ENCODE measurements around the gene ZNF429. TPM values are rescaled to one million over a fixed set of nuclear protein-coding genes. Genes with fewer than 3 reads are reported as not detected.

Gene ZNF429
- 3.4 to 5.2 TPM (median 4.4 TPM) in 3 replicates for polyA plus RNA-seq
- 2.9 TPM for polyA plus RNA-seq (2011; ENCODE audit: low read depth)
- 3.6 and 4.9 TPM in 2 replicates for polyA plus RNA-seq (2011; cell fraction: cytosol; rRNA removed)
- polyA plus RNA-seq (2011; cell fraction: nucleus; rRNA removed) = 7.2 and 8.9 TPM in 2 replicates
- 2.5 and 4.1 TPM in 2 replicates for polyA plus RNA-seq (2012; ENCODE audit: low replicate concordance)
- polyA minus RNA-seq = 2.1 to 6.7 TPM (median 5.9 TPM) in 3 replicates
- 2.5 TPM for polyA minus RNA-seq (2011; cell fraction: cytosol; rRNA and poly(A)+ RNA removed)
- polyA minus RNA-seq (2011; cell fraction: nucleus; rRNA and poly(A)+ RNA removed) = 8.7 and 11.1 TPM in 2 replicates

DNA sequence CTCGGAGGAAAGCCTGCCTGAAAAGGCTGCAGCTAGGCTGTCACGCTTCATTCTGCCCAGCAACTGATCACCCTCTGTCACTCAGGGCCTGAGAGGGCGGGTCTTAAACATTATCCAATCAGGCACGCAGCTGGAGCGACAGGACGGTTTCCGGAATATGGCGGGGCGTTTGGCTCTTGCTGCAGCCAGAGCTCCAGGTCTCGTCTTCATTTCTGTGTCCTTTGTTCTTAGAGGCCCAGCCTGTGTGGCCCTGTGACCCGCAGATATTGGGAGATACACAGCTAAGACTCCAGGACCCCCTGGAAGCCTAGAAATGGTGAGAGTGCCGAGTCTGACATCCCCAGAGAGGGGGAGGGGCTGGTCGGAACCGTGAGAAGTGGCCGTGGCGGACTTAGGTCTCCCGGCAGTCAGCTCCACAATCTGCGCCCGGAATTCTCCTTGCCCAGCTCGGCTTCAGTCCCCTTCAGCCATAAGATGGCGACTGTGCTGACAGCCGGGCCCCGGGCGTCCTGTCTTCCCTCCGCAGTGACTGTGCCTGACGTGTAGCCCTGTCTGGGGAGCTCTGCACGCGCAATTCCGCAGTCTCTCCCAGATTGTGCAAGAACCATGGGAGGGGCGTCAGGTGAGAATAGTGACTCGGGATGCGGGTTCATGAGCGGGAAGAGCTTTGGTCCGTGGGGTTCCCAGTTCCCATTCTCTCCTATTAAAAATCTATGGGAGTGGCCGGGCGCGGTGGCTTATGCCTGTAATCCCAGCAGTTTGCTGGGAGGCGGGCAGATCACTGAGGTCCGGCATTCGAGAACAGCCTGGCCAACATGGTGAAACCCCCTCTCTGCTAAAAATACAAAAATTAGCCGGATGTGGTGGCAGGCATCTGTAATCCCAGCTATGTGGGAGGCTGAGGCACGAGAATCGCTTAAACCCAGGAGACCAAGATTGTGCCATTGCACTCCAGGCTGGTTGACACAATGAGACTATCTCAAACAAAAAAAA is at the start of gene ZNF429:
Gene ZNF429 (plus strand): TSS at position 144 of the 993 bp plus-strand sequence. CDS start 170 bp downstream, at position 314.
- H3K9me1 ChIP-seq (ENCODE audit: control insufficient read depth, extremely low read depth, insufficient read depth, low read length) = no peaks in the 10 kb centered on the region
- H3K27me3 ChIP-seq (ENCODE audit: control insufficient read depth, extremely low read depth, insufficient read depth, low read length) = no peaks in the 10 kb centered on the region
- no peak for DNase-seq (ENCODE audit: low read depth, low spot score)
- dilution Hi-C loops (cut with MboI; ENCODE audit: extremely low pct_ligation_motif_present, low sequenced_read_pairs) = no loop called here
- no peaks in the 10 kb centered on the region for H3K79me2 ChIP-seq (ENCODE audit: control insufficient read depth, insufficient read depth, low read length)
- no peaks in the 10 kb centered on the region for H3K4me1 ChIP-seq (ENCODE audit: control insufficient read depth, extremely low read depth, insufficient read depth, low read length)
- H3K9ac ChIP-seq (ENCODE audit: control insufficient read depth, extremely low read depth, insufficient read depth, low read length) = peak within 1 kb of the TSS; percentile 95
- no peak for TF ChIP-seq EZH2 (IDR thresholded peaks at IDR 0.05; ENCODE audit: low read length)
- TF ChIP-seq, protein P1, sequence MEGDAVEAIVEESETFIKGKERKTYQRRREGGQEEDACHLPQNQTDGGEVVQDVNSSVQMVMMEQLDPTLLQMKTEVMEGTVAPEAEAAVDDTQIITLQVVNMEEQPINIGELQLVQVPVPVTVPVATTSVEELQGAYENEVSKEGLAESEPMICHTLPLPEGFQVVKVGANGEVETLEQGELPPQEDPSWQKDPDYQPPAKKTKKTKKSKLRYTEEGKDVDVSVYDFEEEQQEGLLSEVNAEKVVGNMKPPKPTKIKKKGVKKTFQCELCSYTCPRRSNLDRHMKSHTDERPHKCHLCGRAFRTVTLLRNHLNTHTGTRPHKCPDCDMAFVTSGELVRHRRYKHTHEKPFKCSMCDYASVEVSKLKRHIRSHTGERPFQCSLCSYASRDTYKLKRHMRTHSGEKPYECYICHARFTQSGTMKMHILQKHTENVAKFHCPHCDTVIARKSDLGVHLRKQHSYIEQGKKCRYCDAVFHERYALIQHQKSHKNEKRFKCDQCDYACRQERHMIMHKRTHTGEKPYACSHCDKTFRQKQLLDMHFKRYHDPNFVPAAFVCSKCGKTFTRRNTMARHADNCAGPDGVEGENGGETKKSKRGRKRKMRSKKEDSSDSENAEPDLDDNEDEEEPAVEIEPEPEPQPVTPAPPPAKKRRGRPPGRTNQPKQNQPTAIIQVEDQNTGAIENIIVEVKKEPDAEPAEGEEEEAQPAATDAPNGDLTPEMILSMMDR (optimal IDR thresholded peaks at IDR 0.05 in 1 of 3, IDR thresholded peaks at IDR 0.05 in 1 of 3, conservative IDR thresholded peaks at IDR 0.05 in 1 of 3; ENCODE audit: extremely low read depth in 1 of 3, insufficient read depth in 2 of 3, low read length in 3 of 3) = no peak
- peak; percentile 84 for FAIRE-seq
- peak within 1 kb of the TSS; percentile 91 for H3K27ac ChIP-seq (ENCODE audit: control insufficient read depth, insufficient read depth, low read length)
- H2AFZ ChIP-seq (ENCODE audit: control insufficient read depth, low read length) = peak within 1 kb of the TSS; percentile 99
- no peaks in the 10 kb centered on the region for H4K20me1 ChIP-seq (ENCODE audit: control insufficient read depth, extremely low read depth, insufficient read depth, low read length)
- peaks cover 2% of the 10 kb centered on the region for H3K9me3 ChIP-seq (ENCODE audit: control insufficient read depth, low read depth, low read length)
- peak within 1 kb of the TSS; percentile 56 for H3K4me2 ChIP-seq (ENCODE audit: control insufficient read depth, extremely low read depth, insufficient read depth, low read depth, low read length)
- H3K36me3 ChIP-seq (ENCODE audit: control insufficient read depth in 2 of 2, extremely low read depth in 1 of 2, insufficient read depth in 2 of 2, low read length in 2 of 2) = no peaks in the 10 kb centered on the region
- H3K4me3 ChIP-seq (ENCODE audit: control insufficient read depth in 2 of 3, extremely low read depth in 1 of 3, insufficient read depth in 2 of 3, low read depth in 1 of 3, low read length in 3 of 3) = peak within 1 kb of the TSS; percentile 85 to 93 (median 88)

DNA sequence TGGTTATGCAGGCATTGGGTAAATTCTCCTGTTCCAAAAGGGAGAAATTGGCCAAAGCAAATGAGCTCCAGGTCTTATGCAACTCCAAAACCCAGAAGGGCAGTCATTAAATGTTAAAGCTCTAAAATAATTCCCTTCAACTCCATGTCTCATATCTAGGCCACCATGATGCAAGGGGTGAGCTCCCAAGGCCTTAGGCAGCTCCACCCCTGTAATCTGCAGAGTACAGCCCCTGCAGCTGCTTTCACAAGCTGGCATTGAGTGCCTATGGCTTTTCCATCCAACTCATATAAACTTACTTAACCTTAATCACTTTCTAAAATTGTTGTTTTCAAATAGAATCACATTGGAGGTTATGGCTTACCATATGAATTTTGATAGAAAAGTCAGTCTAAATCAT is 44.7 kb upstream of the ZNF429 start:
- TF ChIP-seq, protein P1 (optimal IDR thresholded peaks at IDR 0.05 in 1 of 3, IDR thresholded peaks at IDR 0.05 in 1 of 3, conservative IDR thresholded peaks at IDR 0.05 in 1 of 3; ENCODE audit: extremely low read depth in 1 of 3, insufficient read depth in 2 of 3, low read length in 3 of 3) = no peak
- no peak for TF ChIP-seq EZH2 (IDR thresholded peaks at IDR 0.05; ENCODE audit: low read length)
- dilution Hi-C loops (cut with MboI; ENCODE audit: extremely low pct_ligation_motif_present, low sequenced_read_pairs) = no loop called here
- Histone ChIP-seq H3K9me3 (ENCODE audit: control insufficient read depth, low read depth, low read length) (peaks cover 3% of the 10 kb centered on the region), H3K9ac (ENCODE audit: control insufficient read depth, extremely low read depth, insufficient read depth, low read length) (no peak overlapping the region), H3K79me2 (ENCODE audit: control insufficient read depth, insufficient read depth, low read length) (no peaks in the 10 kb centered on the region), H2AFZ (ENCODE audit: control insufficient read depth, low read length) (no peak overlapping the region), H3K4me2 (ENCODE audit: control insufficient read depth, extremely low read depth, insufficient read depth, low read depth, low read length) (no peak overlapping the region), H4K20me1 (ENCODE audit: control insufficient read depth, extremely low read depth, insufficient read depth, low read length) (no peaks in the 10 kb centered on the region), H3K4me3 (ENCODE audit: control insufficient read depth in 2 of 3, extremely low read depth in 1 of 3, insufficient read depth in 2 of 3, low read depth in 1 of 3, low read length in 3 of 3) (no peak overlapping the region), H3K36me3 (ENCODE audit: control insufficient read depth in 2 of 2, extremely low read depth in 1 of 2, insufficient read depth in 2 of 2, low read length in 2 of 2) (no peaks in the 10 kb centered on the region), H3K4me1 (ENCODE audit: control insufficient read depth, extremely low read depth, insufficient read depth, low read length) (no peaks in the 10 kb centered on the region), H3K27ac (ENCODE audit: control insufficient read depth, insufficient read depth, low read length) (no peak overlapping the region), H3K9me1 (ENCODE audit: control insufficient read depth, extremely low read depth, insufficient read depth, low read length) (no peaks in the 10 kb centered on the region), H3K27me3 (ENCODE audit: control insufficient read depth, extremely low read depth, insufficient read depth, low read length) (no peaks in the 10 kb centered on the region)
- FAIRE-seq (no peak), DNase-seq (ENCODE audit: low read depth, low spot score) (no peak)

All from keratinocyte (primary cell).